Right lung (tissue), 5 donors: Measurements from ENCODE around the gene RBFOX2. TPM values are rescaled to one million over a fixed set of nuclear protein-coding genes. Genes with fewer than 3 reads are reported as not detected.
A peak's percentile ranks its signal among the peaks of the same experiment; 100 is the strongest.

Experiments
- DNase-seq, 2 donors: peaks; one replicate each; pipeline ENCODE4 v3.0.0-alpha.2; 2013
- polyA plus RNA-seq, 5 donors: library from polyadenylated mRNA; unstranded; fragments of 120-200 nt; gene quantifications; one replicate each; pipeline versions ENCODE4 v1.2.1 to v1.2.3, GENCODE V29; 2013; ENCODE audit warnings: inconsistent platforms in 1 of 5, low replicate concordance in 1 of 5; ENCODE audit not compliant: insufficient read length in 5 of 5, insufficient read depth in 1 of 5

RBFOX2 gene
- polyA plus RNA-seq, 5 donors = 121 to 167 (median 156) TPM

DNA sequence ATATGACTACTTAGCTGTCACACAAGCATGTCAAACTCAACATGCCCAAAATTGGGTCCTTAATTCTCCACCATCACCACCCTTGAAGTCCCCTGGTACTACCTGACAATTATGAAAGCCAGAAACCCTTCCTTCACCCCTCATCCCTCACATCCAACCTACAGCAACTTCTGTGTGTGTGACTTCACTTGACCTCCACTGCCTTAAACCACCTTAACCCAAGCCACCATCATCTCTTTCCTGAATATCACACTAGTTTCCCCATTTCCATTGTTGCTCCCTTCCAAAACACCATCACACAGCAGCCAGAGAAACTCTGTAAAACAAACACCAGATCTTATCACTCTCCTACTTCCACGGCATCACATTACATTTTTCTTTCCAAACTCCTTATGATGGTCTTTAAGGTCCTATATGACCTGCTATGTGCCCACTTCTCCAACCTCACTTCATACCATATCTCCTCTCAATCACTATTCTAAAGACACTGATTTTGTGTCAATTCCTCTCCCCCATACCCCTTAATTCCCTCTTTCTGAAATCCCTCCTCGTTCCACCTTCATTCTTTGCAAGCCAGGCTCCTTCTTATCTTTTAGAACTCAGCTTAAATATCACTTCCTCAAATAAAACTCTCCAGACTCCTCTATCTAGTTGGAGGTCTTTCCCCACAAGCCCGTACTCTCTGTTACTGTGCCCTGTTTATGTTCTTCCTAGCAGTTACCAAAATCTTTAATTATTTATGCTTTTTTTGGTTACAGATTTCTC, 124.9 kb downstream of the RBFOX2 start:
- no peak for DNase-seq

DNA sequence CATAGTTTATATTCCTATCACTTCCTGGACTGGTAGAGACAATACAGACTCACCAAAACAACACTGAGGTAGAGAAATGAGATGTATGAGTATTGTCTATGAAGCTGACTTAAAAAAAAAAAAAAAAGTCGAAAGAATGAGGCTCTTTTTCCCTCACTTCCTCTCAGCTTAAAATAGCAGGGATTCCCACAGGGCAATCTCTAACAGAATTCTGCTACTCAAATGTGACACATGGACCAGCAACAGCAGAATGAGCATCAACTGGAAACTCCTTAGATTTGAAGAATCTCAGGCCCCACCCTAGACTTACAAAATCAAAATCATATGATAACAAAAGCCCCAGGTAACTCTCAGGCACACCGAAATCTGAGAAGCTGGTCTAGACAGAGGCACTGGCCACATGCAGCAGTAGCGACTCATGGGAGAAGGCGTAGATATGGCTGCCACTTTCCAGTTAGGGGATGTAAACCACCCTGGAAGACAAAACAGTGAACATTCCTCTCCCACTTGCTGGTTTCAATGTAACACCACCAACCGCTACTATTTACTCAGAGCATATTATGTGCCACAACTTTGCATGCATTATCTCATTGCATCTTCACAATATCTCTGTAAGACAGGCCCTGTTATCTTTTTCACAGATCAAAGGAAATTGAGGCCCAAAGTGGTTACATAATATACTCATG, 128.0 kb downstream of the RBFOX2 start:
- no peak for DNase-seq

DNA sequence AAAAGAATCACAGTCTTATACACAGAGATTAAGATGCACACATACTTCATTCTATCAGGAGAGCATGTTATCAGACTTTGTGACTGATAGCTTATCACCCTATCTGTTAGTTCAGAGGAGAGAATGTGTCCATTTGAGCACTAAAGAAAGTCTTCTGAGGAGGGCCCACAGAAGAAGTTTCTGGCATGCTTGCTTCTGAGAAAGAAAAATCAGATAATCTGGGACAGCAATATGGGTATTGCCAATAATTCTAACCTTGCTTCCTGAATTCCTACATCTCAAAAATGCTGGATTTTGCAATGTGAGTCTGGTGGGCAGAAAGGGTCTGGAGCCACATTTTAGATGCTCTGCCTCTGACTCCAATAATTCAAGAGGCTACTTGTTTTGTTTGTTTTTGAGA, 128.9 kb downstream of the RBFOX2 start:
- DNase-seq = no peak

DNA sequence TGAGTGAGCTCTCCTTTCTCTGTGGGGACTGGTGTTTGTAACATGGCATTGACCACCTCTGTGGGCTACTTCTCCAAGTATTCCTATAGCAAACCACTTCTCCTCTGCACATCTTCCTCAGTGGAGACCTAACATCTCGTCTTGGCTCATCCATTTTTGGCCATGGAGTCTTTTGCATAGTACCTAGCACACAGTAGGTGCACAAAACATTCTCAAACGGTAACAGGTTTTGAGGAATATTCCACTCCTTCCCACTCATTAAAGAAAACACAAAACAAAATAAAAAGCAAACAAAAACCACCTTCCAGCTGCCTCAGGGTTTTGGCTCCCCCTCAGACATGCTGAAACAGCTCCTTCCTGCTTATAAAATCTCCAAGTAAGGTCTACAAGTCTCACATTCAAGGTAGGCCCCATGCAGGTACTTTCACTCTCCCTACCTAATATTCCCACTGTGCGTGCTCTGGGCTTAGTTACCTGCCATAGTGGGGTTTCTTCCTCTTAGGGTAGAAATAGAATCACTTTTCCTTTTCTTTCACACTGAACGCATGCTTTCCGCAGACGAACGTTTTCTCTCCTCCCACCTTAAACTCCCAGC, 132.4 kb downstream of the RBFOX2 start:
- DNase-seq = no peak

DNA sequence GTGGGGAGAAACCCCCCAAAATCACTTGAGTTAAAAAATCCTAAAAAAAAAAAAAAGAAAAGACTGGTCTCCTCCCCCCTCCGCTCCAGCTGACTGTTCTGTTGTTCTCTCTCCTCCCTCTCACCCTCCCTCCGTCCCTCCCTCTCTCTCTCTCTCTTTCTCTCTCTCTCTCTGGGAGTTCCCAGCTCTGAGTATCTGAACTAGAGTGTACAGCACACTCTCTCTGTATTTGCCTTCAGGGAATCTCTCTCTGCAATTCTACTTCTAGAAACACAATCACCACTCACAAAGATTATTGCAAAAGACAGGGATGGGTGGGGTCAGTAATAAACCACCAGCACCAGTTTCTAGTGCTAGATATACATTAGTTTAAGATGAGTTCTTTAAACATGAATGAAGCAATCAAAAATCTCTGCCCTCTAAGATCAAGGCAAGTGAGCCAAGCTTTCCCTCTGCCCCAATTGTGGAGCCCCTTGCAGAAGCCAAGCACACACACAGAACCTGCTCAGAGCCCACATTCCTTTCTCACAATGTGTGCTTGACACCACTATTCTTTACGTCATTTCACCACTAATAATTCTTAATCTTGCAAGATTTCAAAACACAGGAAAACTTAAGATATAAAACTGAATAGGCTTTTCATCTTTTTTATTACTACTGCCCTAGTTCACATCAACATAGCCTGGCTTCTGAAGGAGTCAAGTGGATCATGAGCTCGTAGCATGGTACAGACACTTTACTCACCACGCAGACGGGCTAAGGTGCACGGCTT, 133.5 kb downstream of the RBFOX2 start:
- peak in 1 of 2 donors; percentile 51 for DNase-seq

DNA sequence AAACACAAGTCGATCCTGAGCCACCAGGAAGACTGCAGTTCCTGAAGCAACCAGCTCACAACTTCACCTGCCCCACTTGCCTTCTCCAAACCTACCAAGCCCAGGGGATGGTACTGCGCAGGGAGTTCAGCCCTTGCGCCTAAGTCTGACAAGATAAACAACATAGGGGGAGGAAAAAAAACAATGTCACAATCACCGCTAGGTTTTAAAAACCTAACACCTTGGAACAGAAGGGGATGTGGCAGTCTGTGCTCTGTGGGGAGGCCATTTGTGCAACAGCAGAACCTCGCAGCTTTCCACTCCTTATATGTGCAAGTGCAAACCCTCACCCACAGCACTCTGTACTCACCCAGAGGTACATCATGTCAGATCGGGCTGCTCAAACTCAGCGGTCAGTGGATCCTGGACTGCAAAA, 134.2 kb downstream of the RBFOX2 start:
- no peak for DNase-seq

DNA sequence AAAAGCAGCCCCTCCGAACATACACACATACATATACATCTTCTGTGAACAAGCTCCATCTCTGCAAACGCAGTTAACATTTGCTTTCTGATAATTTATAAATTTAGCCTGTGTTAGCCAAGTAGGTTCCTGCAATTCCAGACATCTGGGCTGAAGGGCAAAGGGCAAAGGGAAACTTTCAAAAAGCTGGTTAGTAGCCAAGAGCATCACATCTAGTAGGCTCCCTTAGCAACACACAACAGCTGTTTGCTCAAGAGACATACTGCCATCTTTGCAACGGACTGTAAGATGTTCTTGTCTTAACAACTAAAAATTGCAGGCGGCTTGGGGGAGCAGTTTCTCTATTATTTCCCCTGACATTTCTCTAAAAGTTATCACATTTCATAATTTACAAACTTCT, 134.9 kb downstream of the RBFOX2 start:
- DNase-seq = peak; percentile 78 to 84

DNA sequence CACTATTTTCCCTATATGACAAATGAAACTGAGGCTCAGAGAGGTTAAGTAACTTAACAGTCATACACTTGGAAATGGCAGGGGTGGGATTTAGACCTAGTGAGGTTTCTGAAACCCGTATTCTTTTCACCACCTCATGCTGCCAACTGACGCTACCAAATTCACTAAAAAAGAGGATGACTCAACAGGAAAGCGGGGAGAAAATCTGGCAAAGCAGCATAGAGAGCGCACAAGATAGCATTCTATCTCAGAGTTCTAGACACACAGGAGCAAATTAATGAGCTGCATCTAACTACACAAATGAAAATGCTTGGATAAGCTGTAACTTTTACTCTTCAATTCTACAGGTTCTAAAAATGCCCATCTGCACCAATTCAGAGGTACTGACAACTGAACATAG, 136.4 kb downstream of the RBFOX2 start:
- no peak for DNase-seq

DNA sequence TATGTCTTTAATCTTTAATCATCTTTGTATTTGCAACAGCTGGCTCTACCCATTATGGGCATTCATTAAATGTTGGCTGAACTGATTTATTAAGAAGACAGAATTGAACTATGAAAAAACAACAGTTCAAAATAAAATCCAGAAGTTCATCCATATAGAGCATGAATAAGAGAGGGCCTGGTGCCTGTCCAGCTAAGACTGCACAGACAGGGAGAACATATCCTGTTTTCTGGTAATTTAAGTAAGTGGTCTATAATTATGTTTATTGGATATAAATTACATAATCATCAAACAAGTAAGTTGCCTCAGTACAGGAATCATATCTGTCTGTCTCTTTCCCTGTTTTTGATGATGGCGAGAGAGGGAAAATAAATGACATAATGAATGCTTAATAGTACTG, 137.2 kb downstream of the RBFOX2 start:
- no peak for DNase-seq

DNA sequence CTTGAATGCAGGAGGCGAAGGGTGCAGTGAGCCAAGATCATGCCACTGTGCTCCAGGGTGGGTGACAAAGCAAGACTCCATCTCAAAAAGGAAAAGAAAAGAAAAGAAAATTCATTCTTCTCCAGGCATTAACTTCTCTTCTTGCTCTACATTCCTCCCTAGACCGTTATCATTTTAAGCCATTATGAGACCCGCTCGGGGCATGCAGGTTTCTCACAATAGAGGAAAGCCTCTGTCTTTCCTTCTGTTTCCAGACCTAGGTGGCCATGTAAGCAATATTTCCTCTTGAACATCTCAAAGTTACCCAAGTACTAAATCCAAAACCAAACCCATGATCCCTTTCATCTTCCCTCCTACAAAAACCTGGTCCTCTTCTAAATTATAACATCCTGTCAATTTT, 139.6 kb downstream of the RBFOX2 start:
- no peak for DNase-seq

DNA sequence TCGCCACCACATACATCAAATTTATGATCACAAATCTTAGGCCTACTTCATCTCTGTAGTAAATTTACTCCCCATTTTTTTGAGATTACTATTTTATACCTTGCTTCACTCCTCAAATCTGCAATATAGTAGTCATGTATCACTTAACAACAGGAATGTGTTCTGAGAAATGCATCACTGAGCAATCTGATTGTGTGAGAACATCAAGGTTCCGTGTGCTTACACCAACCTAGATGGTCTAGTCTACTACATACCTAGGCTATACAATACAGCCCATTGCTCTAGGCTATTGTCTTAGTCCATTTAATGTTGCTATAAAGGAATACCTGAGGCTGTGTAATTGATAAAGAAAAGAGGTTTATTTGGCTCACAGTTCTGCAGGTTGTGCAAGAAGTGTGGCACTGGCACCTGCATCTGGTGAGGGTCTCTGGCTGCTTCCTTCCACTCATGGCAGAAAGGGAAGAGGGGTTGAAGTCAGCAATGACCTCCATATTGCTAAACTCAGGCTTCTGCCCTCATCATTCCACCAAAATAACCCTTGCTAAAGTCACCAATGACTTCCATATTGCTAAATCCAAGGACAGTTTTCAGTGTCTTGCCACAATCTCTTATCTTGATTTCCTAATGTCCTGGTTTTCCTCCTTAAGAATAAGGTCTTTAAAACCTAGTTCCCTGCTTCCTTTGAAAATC, 140.3 kb downstream of the RBFOX2 start:
- DNase-seq = no peak

DNA sequence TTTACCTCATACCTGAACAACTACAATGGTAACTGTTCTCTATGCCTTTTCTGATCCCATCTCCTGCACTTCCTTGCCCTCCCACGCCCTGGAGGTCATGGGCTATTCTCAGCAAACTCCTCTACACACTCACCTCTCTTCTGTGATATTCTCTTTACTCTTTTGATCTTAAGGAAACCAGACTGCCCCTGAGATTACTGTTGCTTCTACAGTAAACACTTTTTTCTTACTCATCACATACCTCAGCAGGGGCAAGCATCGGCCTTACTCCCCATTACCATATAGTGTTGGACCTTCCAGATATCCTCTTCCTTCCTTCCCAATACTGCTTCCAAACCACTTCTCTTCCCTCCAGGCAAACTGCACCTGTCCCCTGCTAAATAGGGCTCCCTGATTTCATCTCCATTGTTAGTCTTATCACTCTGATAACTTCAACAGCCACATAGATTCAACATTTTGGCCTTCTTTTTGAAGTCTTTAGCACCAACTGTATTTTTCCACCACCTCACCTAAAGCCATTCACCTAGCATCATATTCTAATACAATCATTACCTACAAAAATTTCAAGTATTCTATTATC, 141.2 kb downstream of the RBFOX2 start:
- no peak for DNase-seq

DNA sequence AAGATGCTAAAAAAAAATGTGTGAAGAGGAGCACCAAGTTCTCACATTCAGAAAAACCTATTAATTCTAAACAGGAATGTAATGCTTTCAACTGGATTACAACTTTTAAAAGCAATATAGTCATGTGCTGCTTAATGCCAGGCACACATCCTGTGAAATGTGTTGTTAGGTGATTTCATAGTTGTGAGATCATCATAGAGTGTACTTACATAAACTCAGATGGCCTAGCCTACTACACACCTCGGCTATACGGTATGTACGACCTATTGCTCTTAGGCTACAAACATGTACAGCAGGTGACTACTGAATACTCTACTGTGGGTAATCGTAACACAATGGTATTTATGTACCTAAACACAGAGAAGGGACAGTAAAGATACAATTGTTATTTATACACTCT, 142.3 kb downstream of the RBFOX2 start:
- DNase-seq = no peak

DNA sequence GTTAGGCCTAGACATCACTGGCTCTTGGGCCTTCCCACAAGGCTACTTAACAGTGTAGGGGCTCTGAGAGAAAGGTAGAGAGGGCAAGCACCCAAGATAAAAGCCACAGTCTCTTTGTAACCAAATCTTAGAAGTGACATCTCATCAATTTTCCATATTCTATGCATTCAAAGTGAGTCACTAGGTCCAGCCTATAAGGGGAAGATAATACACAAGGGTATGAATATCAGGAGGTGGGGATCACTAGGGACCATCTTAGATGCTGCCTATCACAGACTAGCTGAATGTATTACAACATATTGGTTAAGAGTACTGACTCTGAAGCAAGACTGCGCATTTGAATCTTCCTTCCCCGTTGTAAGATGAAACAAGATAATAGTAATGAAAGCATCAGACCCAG, 144.1 kb downstream of the RBFOX2 start:
- no peak for DNase-seq

DNA sequence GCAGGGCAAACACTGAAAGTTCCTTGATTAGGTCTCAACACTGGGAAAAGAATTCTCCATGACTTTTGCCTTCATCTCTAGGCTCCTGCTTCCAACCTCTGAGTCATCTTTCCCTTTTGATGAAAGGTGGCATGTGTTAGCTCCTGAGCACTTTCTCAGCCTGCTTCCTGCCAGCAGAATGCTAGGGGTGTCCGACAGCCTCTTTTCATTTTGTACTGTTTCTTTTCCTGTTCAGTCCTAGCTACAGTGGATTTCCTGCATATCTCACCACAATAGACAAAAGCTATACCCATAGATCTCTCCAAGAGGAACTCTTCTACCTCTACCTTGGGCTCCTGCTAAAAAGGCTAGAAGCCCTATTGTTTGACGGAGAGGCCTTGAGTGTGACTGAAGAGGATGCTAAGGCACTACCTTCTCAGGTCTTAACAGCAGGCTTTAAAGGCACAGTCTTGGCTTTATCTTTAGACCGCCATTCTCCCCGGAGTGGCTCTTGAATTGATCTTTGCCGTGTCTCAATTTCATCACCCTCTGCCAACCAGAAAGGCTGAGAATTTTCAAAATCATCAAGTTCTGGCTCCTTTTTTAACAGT, 145.5 kb downstream of the RBFOX2 start:
- no peak for DNase-seq

DNA sequence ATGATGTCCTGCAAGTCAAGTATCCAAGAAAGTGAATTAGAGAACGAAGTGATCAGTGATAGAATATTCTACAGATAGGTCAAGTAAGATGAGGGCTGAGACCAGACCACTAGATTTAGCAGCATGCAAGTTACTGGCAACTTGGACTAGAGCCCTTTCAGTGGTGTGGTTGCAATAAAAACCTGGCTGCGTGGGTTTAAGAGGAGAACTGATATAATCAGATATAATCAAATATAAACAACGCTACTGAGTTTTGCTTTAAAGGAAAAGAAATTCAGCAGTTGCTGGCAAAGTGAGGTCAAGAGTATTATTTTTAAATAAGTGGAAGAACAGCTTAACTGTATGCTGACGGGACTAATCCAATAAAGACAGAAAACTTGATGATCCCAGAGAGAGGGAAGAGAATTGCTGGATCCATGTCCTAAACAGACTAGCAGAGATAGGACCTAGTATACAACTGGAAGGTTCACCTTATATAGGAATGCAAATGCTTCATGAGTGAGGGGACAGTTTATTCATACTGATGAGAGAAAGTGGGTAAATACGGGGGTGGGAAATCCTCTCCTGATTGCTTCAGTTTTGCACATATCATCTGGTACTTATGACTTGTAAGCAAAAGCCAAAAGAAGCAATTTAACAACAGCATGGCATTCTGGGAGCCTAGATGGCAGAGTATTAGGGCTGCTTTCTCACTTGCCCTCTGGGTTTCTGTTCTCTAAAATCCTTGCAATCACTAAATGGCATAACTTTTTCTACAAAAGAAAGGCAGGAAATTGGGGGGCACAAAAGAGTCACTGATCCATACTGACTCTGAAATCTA, 146.2 kb downstream of the RBFOX2 start:
- no peak for DNase-seq

DNA sequence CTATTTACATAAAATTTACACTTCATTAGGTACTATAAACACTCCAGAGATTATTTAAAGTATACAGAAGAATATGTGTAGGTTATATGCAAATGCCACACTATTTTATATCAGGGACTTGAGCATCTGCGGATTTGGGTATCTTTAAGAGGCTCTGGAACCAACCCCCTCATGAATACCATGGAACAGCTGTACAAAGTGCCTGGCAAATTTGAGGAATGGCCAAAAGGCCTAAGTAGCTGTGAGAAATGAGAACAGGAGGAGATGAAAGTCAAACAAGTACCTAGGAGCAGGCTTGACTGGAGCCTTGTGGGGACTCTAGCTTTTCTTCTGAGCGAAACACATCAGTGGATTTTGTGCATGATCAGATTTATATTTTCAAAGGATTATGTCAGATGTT, 149.3 kb downstream of the RBFOX2 start:
- no peak for DNase-seq

DNA sequence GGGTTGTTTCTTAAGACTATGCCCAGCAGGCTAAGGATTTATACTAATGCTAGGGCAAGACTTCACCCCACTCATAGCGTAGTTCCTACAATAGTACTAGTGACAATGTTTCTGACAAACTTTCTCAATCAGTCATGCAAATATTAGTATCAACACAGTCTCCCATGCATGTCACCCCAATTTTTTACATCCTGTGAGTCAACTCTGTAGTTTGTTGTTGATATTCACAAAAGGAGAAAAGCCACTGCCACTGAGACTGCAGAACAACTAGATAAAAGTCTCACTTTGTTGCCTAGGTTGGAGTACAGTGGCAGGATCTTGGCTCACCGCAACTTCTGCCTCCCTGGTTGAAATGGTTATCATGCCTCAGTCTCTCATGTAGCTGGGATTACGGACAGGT, 155.2 kb downstream of the RBFOX2 start:
- DNase-seq = no peak

DNA sequence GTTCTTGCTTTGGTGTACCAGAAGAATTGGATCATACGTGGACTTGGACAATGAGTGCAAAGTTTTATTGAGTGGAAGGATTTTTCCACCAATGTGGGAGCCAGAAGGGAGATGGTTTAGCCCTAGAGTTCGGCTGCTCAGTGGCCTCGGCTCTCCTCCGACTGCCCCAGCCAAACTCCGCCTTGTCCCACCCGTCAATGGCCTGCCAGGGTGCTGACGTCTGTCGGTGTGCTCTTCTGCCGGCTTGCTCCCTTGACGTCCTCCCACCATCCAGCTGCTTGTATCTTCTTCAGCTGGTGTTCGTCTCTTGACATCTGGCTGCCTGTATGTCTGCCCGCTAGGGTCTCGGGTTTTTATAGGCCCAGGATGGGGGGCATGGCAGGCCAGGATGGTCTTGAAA, 156.2 kb downstream of the RBFOX2 start:
- no peak for DNase-seq
